Measurements from ENCODE around the gene SF1. TPM values are rescaled to one million over a fixed set of nuclear protein-coding genes. Genes with fewer than 3 reads are reported as not detected.

Gene SF1
- total and polyA plus RNA-seq, 12 donors = 76.2 to 395 (median 213) TPM

DNA sequence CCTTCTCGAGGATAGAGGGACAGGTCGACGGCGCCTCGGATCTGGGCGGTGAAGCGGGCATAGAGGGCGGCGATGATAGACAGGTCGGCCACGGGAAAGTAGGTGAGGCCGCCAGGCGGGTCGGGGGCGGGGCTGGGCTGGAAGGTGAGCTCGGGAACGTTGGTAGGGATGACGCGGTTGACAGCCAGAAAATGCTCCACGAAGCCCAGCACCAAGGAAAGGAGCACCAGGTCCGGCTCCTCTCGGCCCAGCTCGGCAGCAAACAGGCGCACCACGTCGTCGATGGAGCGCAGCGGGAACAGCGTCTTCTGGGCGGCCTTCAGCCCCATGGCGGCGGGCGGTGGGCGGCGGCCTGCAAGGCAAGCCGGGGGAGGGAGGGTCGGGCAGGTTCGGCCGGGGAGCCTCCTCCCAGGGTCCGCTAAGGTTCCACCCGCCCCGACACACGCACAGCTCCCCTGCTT, 31.5 kb upstream of the SF1 start:
- intact Hi-C loops (cut with DNase I) = no loop called here
- H3K4me1 ChIP-seq (replicated peaks in 1 of 2) = peaks cover 8 to 17% of the 10 kb centered on the region in 2 donors
- peak in 1 of 7 donors; percentile 64 for DNase-seq
- peak overlapping the region; percentile 55 to 89 (median 76) for H3K4me3 ChIP-seq
- H3K27me3 ChIP-seq = no peaks in the 10 kb centered on the region
- peak overlapping the region in 1 of 5 donors; percentile 43 for H3K27ac ChIP-seq
- H3K9me3 ChIP-seq (replicated peaks in 1 of 3) = no peaks in the 10 kb centered on the region
- no peak for TF ChIP-seq POLR2A (IDR thresholded peaks at IDR 0.05)
- TF ChIP-seq, protein P1, sequence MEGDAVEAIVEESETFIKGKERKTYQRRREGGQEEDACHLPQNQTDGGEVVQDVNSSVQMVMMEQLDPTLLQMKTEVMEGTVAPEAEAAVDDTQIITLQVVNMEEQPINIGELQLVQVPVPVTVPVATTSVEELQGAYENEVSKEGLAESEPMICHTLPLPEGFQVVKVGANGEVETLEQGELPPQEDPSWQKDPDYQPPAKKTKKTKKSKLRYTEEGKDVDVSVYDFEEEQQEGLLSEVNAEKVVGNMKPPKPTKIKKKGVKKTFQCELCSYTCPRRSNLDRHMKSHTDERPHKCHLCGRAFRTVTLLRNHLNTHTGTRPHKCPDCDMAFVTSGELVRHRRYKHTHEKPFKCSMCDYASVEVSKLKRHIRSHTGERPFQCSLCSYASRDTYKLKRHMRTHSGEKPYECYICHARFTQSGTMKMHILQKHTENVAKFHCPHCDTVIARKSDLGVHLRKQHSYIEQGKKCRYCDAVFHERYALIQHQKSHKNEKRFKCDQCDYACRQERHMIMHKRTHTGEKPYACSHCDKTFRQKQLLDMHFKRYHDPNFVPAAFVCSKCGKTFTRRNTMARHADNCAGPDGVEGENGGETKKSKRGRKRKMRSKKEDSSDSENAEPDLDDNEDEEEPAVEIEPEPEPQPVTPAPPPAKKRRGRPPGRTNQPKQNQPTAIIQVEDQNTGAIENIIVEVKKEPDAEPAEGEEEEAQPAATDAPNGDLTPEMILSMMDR (IDR thresholded peaks at IDR 0.05) = no peak
- peaks cover 0 to 24% of the 10 kb centered on the region in 2 donors for H3K36me3 ChIP-seq (replicated peaks in 1 of 2)
- 3 to 7% (median 4%) methylated on average over 24 to 44 of the region's 44 CpGs; no CpG with 5 or more reads in 1 of the 4 donors for WGBS, 4 donors

DNA sequence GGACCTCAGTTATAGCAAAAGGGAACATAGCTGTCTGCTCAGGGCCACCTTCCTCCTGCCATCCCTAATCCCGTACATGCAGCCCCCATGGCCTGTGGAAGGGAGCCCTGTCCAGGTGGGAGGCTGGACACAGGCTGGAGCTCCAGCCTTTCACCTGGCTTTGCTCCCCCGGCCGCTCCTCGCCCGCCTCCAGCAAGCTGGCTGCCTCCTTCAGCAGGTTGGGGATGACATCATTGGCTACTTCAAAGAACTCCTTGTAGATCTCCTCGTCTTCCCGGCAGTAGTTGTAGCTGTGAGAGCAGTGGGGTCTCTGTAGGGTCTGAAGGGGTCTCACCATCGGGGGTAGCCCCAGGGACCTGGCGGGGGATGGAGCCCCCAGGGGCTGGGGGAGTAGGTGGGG, 27.1 kb upstream of the SF1 start:
- no peak for TF ChIP-seq POLR2A (IDR thresholded peaks at IDR 0.05)
- TF ChIP-seq, protein P1 (IDR thresholded peaks at IDR 0.05) = no peak
- Histone ChIP-seq H3K27ac (no peak overlapping the region), H3K36me3 (replicated peaks in 1 of 2) (peaks cover 0 to 30% of the 10 kb centered on the region in 2 donors), H3K4me3 (no peak overlapping the region), H3K27me3 (no peaks in the 10 kb centered on the region), H3K4me1 (replicated peaks in 1 of 2) (peaks cover 26 to 36% of the 10 kb centered on the region in 2 donors), H3K9me3 (replicated peaks in 1 of 3) (no peaks in the 10 kb centered on the region)
- 92 to 100% (median 95%) methylated on average over 7 to 9 of the region's 9 CpGs for WGBS, 4 donors
- intact Hi-C loops (cut with DNase I) = no loop called here
- DNase-seq = no peak

- intact Hi-C loops (cut with DNase I) = no loop called here
- Histone ChIP-seq H3K4me3 (no peak overlapping the region), H3K36me3 (replicated peaks in 1 of 2) (peaks cover 0 to 30% of the 10 kb centered on the region in 2 donors), H3K9me3 (replicated peaks in 1 of 3) (no peaks in the 10 kb centered on the region), H3K27ac (peak overlapping the region in 3 of 5 donors; percentile 77 to 88 (median 87)), H3K4me1 (replicated peaks in 1 of 2) (peaks cover 22 to 32% of the 10 kb centered on the region in 2 donors), H3K27me3 (no peaks in the 10 kb centered on the region)
- TF ChIP-seq, protein P1 (IDR thresholded peaks at IDR 0.05) = no peak
- TF ChIP-seq POLR2A (IDR thresholded peaks at IDR 0.05) = no peak
- 86 to 91% (median 88%) methylated on average over 18 to 41 of the region's 41 CpGs for WGBS, 4 donors
- no peak for DNase-seq
Observed at GRCh38 chr11:64804346-64805210, 26.2 kb upstream of the SF1 start.

DNA sequence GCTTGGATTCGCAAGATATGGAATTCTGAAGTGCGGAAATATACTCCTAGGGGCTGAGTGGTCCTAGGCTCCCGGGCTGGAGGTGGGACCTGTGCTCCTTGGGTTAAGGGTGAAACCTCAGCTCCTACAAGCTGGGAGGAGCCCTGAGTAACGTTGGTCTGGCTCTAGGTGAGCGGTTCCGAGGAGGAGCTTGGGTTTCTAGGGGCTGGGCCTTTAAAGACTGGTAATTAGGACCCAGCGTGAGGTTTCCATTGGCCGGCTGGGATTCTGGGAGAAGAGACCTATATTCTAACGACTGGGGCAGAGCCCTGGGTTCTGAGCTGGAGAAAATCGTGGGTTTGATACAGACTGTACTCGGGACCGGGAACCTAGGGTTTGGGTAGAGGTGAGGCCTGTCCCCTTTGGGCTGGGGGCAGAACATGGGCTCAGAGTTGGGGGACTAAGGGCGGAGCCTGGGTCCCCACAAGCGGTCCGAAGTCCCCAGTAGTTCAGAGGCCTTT, 25.6 kb upstream of the SF1 start:
- peak in 1 of 7 donors; percentile 63 for DNase-seq
- 40 to 47% (median 41%) methylated on average over 13 to 15 of the region's 15 CpGs for WGBS, 4 donors
- H3K27me3 ChIP-seq = no peaks in the 10 kb centered on the region
- peak overlapping the region; percentile 40 to 88 (median 77) for H3K27ac ChIP-seq
- no peak for TF ChIP-seq POLR2A (IDR thresholded peaks at IDR 0.05)
- TF ChIP-seq, protein P1 (IDR thresholded peaks at IDR 0.05) = no peak
- peak overlapping the region in 2 of 4 donors; percentile 31 to 77 for H3K4me3 ChIP-seq
- H3K9me3 ChIP-seq (replicated peaks in 1 of 3) = no peaks in the 10 kb centered on the region
- peaks cover 18 to 26% of the 10 kb centered on the region in 2 donors for H3K4me1 ChIP-seq (replicated peaks in 1 of 2)
- intact Hi-C loops (cut with DNase I) = no loop called here
- peaks cover 0 to 32% of the 10 kb centered on the region in 2 donors for H3K36me3 ChIP-seq (replicated peaks in 1 of 2)

All from adrenal gland (tissue), 12 donors.